Measurements from ENCODE around the gene DSTN.

The DSTN gene

GRCh38 chr20:17624551-17625245, 54.8 kb downstream of the DSTN start:
- no peak for TF ChIP-seq CTCF (IDR thresholded peaks at IDR 0.05)

- no peak for TF ChIP-seq CTCF (IDR thresholded peaks at IDR 0.05)
These were observed 55.6 kb downstream of the DSTN start for GRCh38 chr20:17625246-17626051.

GRCh38 chr20:17626217-17627007, 56.5 kb downstream of the DSTN start:
- no peak for TF ChIP-seq CTCF (IDR thresholded peaks at IDR 0.05)

- TF ChIP-seq CTCF (IDR thresholded peaks at IDR 0.05), result no peak
These were observed 57.5 kb downstream of the DSTN start for GRCh38 chr20:17627101-17627955.

- no peak for TF ChIP-seq CTCF (IDR thresholded peaks at IDR 0.05)
These were observed 58.4 kb downstream of the DSTN start for GRCh38 chr20:17628101-17628841.

GRCh38 chr20:17629025-17629424, 59.1 kb downstream of the DSTN start:
- no peak for TF ChIP-seq CTCF (IDR thresholded peaks at IDR 0.05)
